ENCODE data around the gene RTL10.
"Not testable (repeated sequence)": the region's sequence is repeated elsewhere in the genome, so short reads cannot be mapped to it uniquely, and the experiment has no call there.

The RTL10 gene

GRCh38 chr22:19889951-19890350 lies 35.3 kb upstream of the RTL10 start:
- peak in 2 of 4 experiments; percentile 37 to 44 for DNase-seq (ENCODE audit: low read depth in 4 of 4, low spot score in 1 of 4)

- DNase-seq (ENCODE audit: low read depth in 4 of 4, low spot score in 1 of 4), result no peak
These were observed 33.6 kb upstream of the RTL10 start for GRCh38 chr22:19888131-19888746.

- no peak for DNase-seq (ENCODE audit: low read depth in 4 of 4, low spot score in 1 of 4)
These were observed 32.7 kb upstream of the RTL10 start for GRCh38 chr22:19887256-19887985.

- DNase-seq (ENCODE audit: low read depth in 4 of 4, low spot score in 1 of 4), result no peak
These were observed 32.1 kb upstream of the RTL10 start for GRCh38 chr22:19886605-19887255.

GRCh38 chr22:19885841-19886592 lies 31.3 kb upstream of the RTL10 start:
- no peak for DNase-seq (ENCODE audit: low read depth in 4 of 4, low spot score in 1 of 4)

- no peak for DNase-seq (ENCODE audit: low read depth in 4 of 4, low spot score in 1 of 4)
These were observed 30.5 kb upstream of the RTL10 start for GRCh38 chr22:19884954-19885751.

GRCh38 chr22:19884161-19884953 lies 29.7 kb upstream of the RTL10 start:
- no peak for DNase-seq (ENCODE audit: low read depth in 4 of 4, low spot score in 1 of 4)

- not testable (repeated sequence) for DNase-seq (ENCODE audit: low read depth in 4 of 4, low spot score in 1 of 4)
These were observed 28.8 kb upstream of the RTL10 start for GRCh38 chr22:19883446-19883845.

GRCh38 chr22:19882446-19883381 lies 28.0 kb upstream of the RTL10 start:
- no peak for DNase-seq (ENCODE audit: low read depth in 4 of 4, low spot score in 1 of 4)

GRCh38 chr22:19880786-19881569 lies 26.3 kb upstream of the RTL10 start:
- no peak for DNase-seq (ENCODE audit: low read depth in 4 of 4, low spot score in 1 of 4)

GRCh38 chr22:19879992-19880785 lies 25.5 kb upstream of the RTL10 start:
- DNase-seq (ENCODE audit: low read depth in 4 of 4, low spot score in 1 of 4), result no peak

- DNase-seq (ENCODE audit: low read depth in 4 of 4, low spot score in 1 of 4), result no peak
These were observed 24.9 kb upstream of the RTL10 start for GRCh38 chr22:19879643-19879991.

GRCh38 chr22:19879246-19879570 lies 24.5 kb upstream of the RTL10 start:
- DNase-seq (ENCODE audit: low read depth in 4 of 4, low spot score in 1 of 4), result no peak

GRCh38 chr22:19878461-19879245 lies 24.0 kb upstream of the RTL10 start:
- DNase-seq (ENCODE audit: low read depth in 4 of 4, low spot score in 1 of 4), result no peak

GRCh38 chr22:19877626-19878339 lies 23.1 kb upstream of the RTL10 start:
- DNase-seq (ENCODE audit: low read depth in 4 of 4, low spot score in 1 of 4), result no peak

GRCh38 chr22:19876941-19877625 lies 22.4 kb upstream of the RTL10 start:
- no peak for DNase-seq (ENCODE audit: low read depth in 4 of 4, low spot score in 1 of 4)

Data from stimulated activated CD4-positive, alpha-beta T cell treated with anti-CD3 and anti-CD28 coated beads, Interleukin-1b, Interleukin-23, amount 100 ng/mL, for 24 hours (primary cell).